GM19023 (cell line): ENCODE data around the gene S1PR3.

Source experiments
- ATAC-seq: cut with Tn5 transposase; IDR thresholded peaks from one replicate; pipeline ENCODE4 v1.9.1; 2021; ENCODE audit warnings: mild to moderate bottlenecking, moderate library complexity; ENCODE audit not compliant: unreplicated experiment

S1PR3 gene

GRCh38 chr9:89008055-89008743 is 16.9 kb downstream of the S1PR3 start:
- ATAC-seq, result no peak

- no peak for ATAC-seq
Measured at GRCh38 chr9:89008744-89009545, 17.7 kb downstream of the S1PR3 start.

- no peak for ATAC-seq
Measured at GRCh38 chr9:89009546-89009840, 18.2 kb downstream of the S1PR3 start.

GRCh38 chr9:89010056-89010455 is 18.8 kb downstream of the S1PR3 start:
- no peak for ATAC-seq

GRCh38 chr9:89010526-89011111 is 19.4 kb downstream of the S1PR3 start:
- no peak for ATAC-seq

- no peak for ATAC-seq
Measured at GRCh38 chr9:89011683-89012082, 20.4 kb downstream of the S1PR3 start.

GRCh38 chr9:89012294-89013042 is 21.2 kb downstream of the S1PR3 start:
- no peak for ATAC-seq

- no peak for ATAC-seq
Measured at GRCh38 chr9:89013660-89014059, 22.4 kb downstream of the S1PR3 start.

GRCh38 chr9:89014153-89014552 is 22.9 kb downstream of the S1PR3 start:
- ATAC-seq, result no peak

GRCh38 chr9:89015336-89015735 is 24.1 kb downstream of the S1PR3 start:
- ATAC-seq, result no peak

GRCh38 chr9:89020754-89021153 is 29.5 kb downstream of the S1PR3 start:
- no peak for ATAC-seq

GRCh38 chr9:89021154-89021803 is 30.0 kb downstream of the S1PR3 start:
- no peak for ATAC-seq

GRCh38 chr9:89022001-89022759 is 30.9 kb downstream of the S1PR3 start:
- no peak for ATAC-seq

GRCh38 chr9:89022902-89023301 is 31.6 kb downstream of the S1PR3 start:
- no peak for ATAC-seq

GRCh38 chr9:89023740-89024139 is 32.5 kb downstream of the S1PR3 start:
- no peak for ATAC-seq

GRCh38 chr9:89024727-89025126 is 33.5 kb downstream of the S1PR3 start:
- ATAC-seq, result no peak

GRCh38 chr9:89025553-89025952 is 34.3 kb downstream of the S1PR3 start:
- ATAC-seq, result no peak

- ATAC-seq, result no peak
Measured at GRCh38 chr9:89026876-89027275, 35.6 kb downstream of the S1PR3 start.

GRCh38 chr9:89029788-89030187 is 38.5 kb downstream of the S1PR3 start:
- ATAC-seq, result no peak

- ATAC-seq, result no peak
Measured at GRCh38 chr9:89032173-89032572, 40.9 kb downstream of the S1PR3 start.
